H1 (cell line): ENCODE measurements around the gene RAB39B. TPM values are rescaled to one million over a fixed set of nuclear protein-coding genes. Genes with fewer than 3 reads are reported as not detected.

Experiments
- CTCF ChIA-PET: fragments of 300-600 bp; sonication (Branson Sonifier 250); formaldehyde crosslinking; loops from one replicate; lab custom pipeline; 2021; ENCODE audit not compliant: partially characterized antibody; lab: Charles Lee
- POLR2A ChIA-PET: fragments of 300-600 bp; sonication (Branson Sonifier 250); formaldehyde crosslinking; loops from one replicate; lab custom pipeline; 2021; ENCODE audit warnings: inconsistent platforms; ENCODE audit not compliant: partially characterized antibody; lab: Charles Lee
- DNase-seq, 2 experiments: peaks; one replicate each; pipeline versions ENCODE4 v3.0.0 to v3.0.0-alpha.2; 2010 to 2022; ENCODE audit warnings: low spot score in 2 of 2, low read depth in 1 of 2, mixed read lengths in 1 of 2
- FAIRE-seq: peaks from 2 replicates; lab custom pipeline; 2011; peaks lifted over from hg19 to GRCh38; lab: Jason Lieb, UNC
- H2AFZ ChIP-seq: 2 replicates; pipeline ENCODE4 v1.8.1; 2012; ENCODE audit warnings: low read length, inconsistent platforms
- H2AK5ac ChIP-seq: 2 replicates; pipeline ENCODE4 v1.6.1; 2013; ENCODE audit warnings: low read depth, low read length
- H2BK120ac ChIP-seq: replicated peaks from 2 replicates; pipeline ENCODE3; 2013; ENCODE audit warnings: low read depth, low read length, inconsistent platforms
- H2BK12ac ChIP-seq: 2 replicates; pipeline ENCODE4 v1.6.1; 2013; ENCODE audit warnings: low read depth, low read length
- H2BK15ac ChIP-seq: 2 replicates; pipeline ENCODE4 v1.6.1; 2013; ENCODE audit warnings: low read length
- H2BK20ac ChIP-seq: 2 replicates; pipeline ENCODE4 v1.6.1; 2013; ENCODE audit warnings: low read length
- H2BK5ac ChIP-seq: 2 replicates; pipeline ENCODE4 v1.6.1; 2013; ENCODE audit warnings: low read depth, low read length
- H3K14ac ChIP-seq: 2 replicates; pipeline ENCODE4 v1.6.1; 2013; ENCODE audit warnings: inconsistent platforms; ENCODE audit not compliant: insufficient read length
- H3K18ac ChIP-seq: 2 replicates; pipeline ENCODE4 v1.6.1; 2013; ENCODE audit warnings: low read length; ENCODE audit errors: extremely low read depth
- H3K23ac ChIP-seq: 2 replicates; pipeline ENCODE4 v1.6.1; 2013; ENCODE audit warnings: inconsistent platforms; ENCODE audit not compliant: insufficient read length
- H3K23me2 ChIP-seq: 2 replicates; pipeline ENCODE4 v1.6.1; 2013; ENCODE audit warnings: low read depth, low read length
- H3K27ac ChIP-seq: 2 replicates; pipeline ENCODE4 v1.6.1; 2011; ENCODE audit warnings: low read depth, low read length, inconsistent platforms
- H3K27me3 ChIP-seq, 4 experiments: replicated peaks in 1 of 4; 1 replicate in 1 of 4; 2 replicates in 3 of 4; pipeline versions ENCODE4 v1.6.1 to v1.8.1; 2011 to 2013; ENCODE audit warnings: low read length in 3 of 4, mild to moderate bottlenecking in 3 of 4, inconsistent platforms in 2 of 4, mixed read lengths in 2 of 4, moderate library complexity in 1 of 4; ENCODE audit not compliant: control insufficient read depth in 3 of 4, insufficient read depth in 3 of 4; ENCODE audit errors: extremely low read depth in 1 of 4
- H3K36me3 ChIP-seq, 4 experiments: 2 replicates each; pipeline versions ENCODE4 v1.6.1 to v1.8.1; 2011 to 2013; ENCODE audit warnings: mild to moderate bottlenecking in 4 of 4, low read length in 3 of 4, moderate library complexity in 2 of 4, control low read depth in 1 of 4, inconsistent platforms in 1 of 4; ENCODE audit not compliant: insufficient read depth in 4 of 4, control insufficient read depth in 2 of 4
- H3K4ac ChIP-seq: replicated peaks from 2 replicates; pipeline ENCODE3; 2013; ENCODE audit warnings: low read length, low read depth, mixed read lengths, inconsistent platforms; ENCODE audit not compliant: insufficient read length
- H3K4me1 ChIP-seq, 4 experiments: replicated peaks in 1 of 4; 1 replicate in 1 of 4; 2 replicates in 3 of 4; pipeline versions ENCODE4 v1.6.1 to v1.8.1; 2011 to 2013; ENCODE audit warnings: low read length in 3 of 4, inconsistent platforms in 2 of 4, mixed read lengths in 1 of 4; ENCODE audit not compliant: insufficient read depth in 4 of 4, control insufficient read depth in 3 of 4
- H3K4me2 ChIP-seq, 2 experiments: 2 replicates each; pipeline versions ENCODE4 v1.6.1 to v1.8.1; 2011 to 2013; ENCODE audit warnings: low read depth in 2 of 2, low read length in 2 of 2, control low read depth in 1 of 2, inconsistent platforms in 1 of 2, mild to moderate bottlenecking in 1 of 2; ENCODE audit not compliant: insufficient read depth in 1 of 2
- H3K4me3 ChIP-seq, 4 experiments: fragments of 200-600, 300-600 bp in 1 of 4; sonication (generic), shearing (Covaris generic), sonication (Bioruptor Twin) in 1 of 4; 2 replicates each; pipeline versions ENCODE4 v1.5.1 to v1.8.1; 2011 to 2016; ENCODE audit warnings: low read length in 4 of 4, low read depth in 3 of 4, control low read depth in 2 of 4, inconsistent platforms in 2 of 4, mild to moderate bottlenecking in 2 of 4, mixed read lengths in 1 of 4, moderate library complexity in 1 of 4; ENCODE audit not compliant: insufficient read depth in 2 of 4; ENCODE audit errors: extremely low read depth in 1 of 4
- H3K56ac ChIP-seq: replicated peaks from 2 replicates; pipeline ENCODE3; 2013; ENCODE audit warnings: low read depth, mild to moderate bottlenecking, mixed read lengths, low read length, inconsistent platforms; ENCODE audit not compliant: insufficient read length
- H3K79me1 ChIP-seq: 2 replicates; pipeline ENCODE4 v1.6.1; 2013; ENCODE audit warnings: low read depth, low read length, control low read depth
- H3K79me2 ChIP-seq, 2 experiments: 2 replicates each; pipeline versions ENCODE4 v1.6.1 to v1.8.1; 2012 to 2013; ENCODE audit warnings: low read length in 2 of 2, mild to moderate bottlenecking in 2 of 2, inconsistent platforms in 1 of 2; ENCODE audit not compliant: insufficient read depth in 2 of 2, control insufficient read depth in 1 of 2
- H3K9ac ChIP-seq, 4 experiments: replicated peaks in 1 of 4; 1 replicate in 1 of 4; 2 replicates in 3 of 4; pipeline versions ENCODE4 v1.6.1 to v1.8.1; 2011 to 2013; ENCODE audit warnings: low read depth in 3 of 4, low read length in 3 of 4, control low read depth in 2 of 4, mild to moderate bottlenecking in 2 of 4, moderate library complexity in 2 of 4, inconsistent platforms in 1 of 4; ENCODE audit errors: extremely low read depth in 1 of 4
- H3K9me3 ChIP-seq, 2 experiments: 2 replicates each; pipeline versions ENCODE4 v1.6.1 to v1.8.1; 2012 to 2013; ENCODE audit warnings: mild to moderate bottlenecking in 2 of 2, moderate library complexity in 2 of 2, control low read depth in 1 of 2, inconsistent platforms in 1 of 2, low read depth in 1 of 2, low read length in 1 of 2, mixed read lengths in 1 of 2; ENCODE audit not compliant: insufficient read depth in 2 of 2
- H4K20me1 ChIP-seq, 2 experiments: replicated peaks in 1 of 2; 2 replicates each; pipeline versions ENCODE3 to v1.8.1; 2011 to 2013; ENCODE audit warnings: inconsistent platforms in 2 of 2, low read length in 2 of 2, mild to moderate bottlenecking in 1 of 2; ENCODE audit not compliant: insufficient read depth in 2 of 2, control insufficient read depth in 1 of 2
- H4K5ac ChIP-seq: 2 replicates; pipeline ENCODE4 v1.6.1; 2013; ENCODE audit warnings: low read length, low read depth, mixed read lengths, inconsistent platforms; ENCODE audit not compliant: insufficient read length
- H4K8ac ChIP-seq: 2 replicates; pipeline ENCODE4 v1.8.0; 2013; ENCODE audit warnings: mild to moderate bottlenecking, moderate library complexity, low read length, inconsistent platforms; ENCODE audit not compliant: insufficient read depth; ENCODE audit errors: extremely low read depth
- H4K91ac ChIP-seq: replicated peaks from 2 replicates; pipeline ENCODE3; 2013; ENCODE audit warnings: low read length, mixed read lengths, inconsistent platforms; ENCODE audit not compliant: insufficient read length
- CBX8 ChIP-seq: fragments of 300-800, 300-1000 bp; sonication (generic); IDR thresholded peaks from 2 replicates; pipeline ENCODE4 v1.7.1; 2016; ENCODE audit warnings: low read depth, low read length, borderline replicate concordance
- KDM5A ChIP-seq: fragments of 200-600 bp; IDR thresholded peaks from 2 replicates; pipeline ENCODE4 v1.7.1; 2012; ENCODE audit warnings: mild to moderate bottlenecking, low read length, inconsistent platforms, mixed read lengths
- MAFK ChIP-seq: IDR thresholded peaks from 2 replicates; pipeline ENCODE4 v1.6.1; 2012; ENCODE audit warnings: low read depth, mild to moderate bottlenecking, improper control_type of control experiment, low read length
- POLR2A ChIP-seq, 2 experiments: IDR thresholded peaks; 1 replicate in 1 of 2; 2 replicates in 1 of 2; pipeline ENCODE4 v1.6.1; 2011; ENCODE audit warnings: low read depth in 2 of 2, low read length in 2 of 2, mild to moderate bottlenecking in 2 of 2; ENCODE audit errors: control extremely low read depth in 1 of 2
- POLR2AphosphoS5 ChIP-seq: IDR thresholded peaks from 2 replicates; pipeline ENCODE4 v1.6.1; 2011; ENCODE audit warnings: low read depth, low read length
- RXRA ChIP-seq: IDR thresholded peaks from 2 replicates; pipeline ENCODE4 v1.6.1; 2011; ENCODE audit warnings: low read depth, mild to moderate bottlenecking, low read length, moderate library complexity; ENCODE audit not compliant: insufficient read depth
- SIN3A ChIP-seq, 2 experiments: IDR thresholded peaks in 1 of 2; conservative IDR thresholded peaks in 1 of 2; 2 replicates each; pipeline ENCODE4 v1.6.1; 2011 to 2012; ENCODE audit warnings: low read length in 2 of 2, improper control_type of control experiment in 1 of 2, low read depth in 1 of 2, mild to moderate bottlenecking in 1 of 2
- SP2 ChIP-seq: IDR thresholded peaks from 2 replicates; pipeline ENCODE4 v1.6.1; 2012; ENCODE audit warnings: mild to moderate bottlenecking, low read length, inconsistent platforms
- SRF ChIP-seq: IDR thresholded peaks from 2 replicates; pipeline ENCODE4 v1.6.1; 2011; ENCODE audit warnings: mild to moderate bottlenecking, low read depth, low read length, moderate library complexity
- TBP ChIP-seq: IDR thresholded peaks from 2 replicates; pipeline ENCODE4 v1.6.1; 2011; ENCODE audit warnings: low read depth, low read length, improper control_type of control experiment
- TEAD4 ChIP-seq: IDR thresholded peaks from 2 replicates; pipeline ENCODE4 v1.6.1; 2012; ENCODE audit warnings: low read depth, low read length, inconsistent platforms, mixed read lengths
- YY1 ChIP-seq: IDR thresholded peaks from 2 replicates; pipeline ENCODE4 v1.6.1; 2011; ENCODE audit warnings: low read depth, mild to moderate bottlenecking, low read length
- whole genome bisulfite sequencing, 2 experiments: shearing (Covaris generic) in 1 of 2; methylation state at CpG; one replicate each; pipeline versions ENCODE4 v1.1.6 to v1.1.7; 2013 to 2015; ENCODE audit warnings: low lambda C conversion rate in 2 of 2, mixed read lengths in 2 of 2, inconsistent platforms in 1 of 2, low coverage in 1 of 2, missing lambda C conversion rate in 1 of 2; ENCODE audit not compliant: insufficient replicate concordance in 2 of 2, insufficient coverage in 1 of 2, insufficient read length in 1 of 2; ENCODE audit errors: extremely low coverage in 1 of 2, missing lambda C conversion rate in 1 of 2; 5-methylcytosine and 5-hydroxymethylcytosine counted together
- polyA plus RNA-seq, 7 experiments: library from polyadenylated mRNA; depleted of rRNA in 3 of 7; stranded (reverse) in 5 of 7; unstranded in 2 of 7; fragments of >200 nt in 5 of 7; fragments of 200-250 nt in 2 of 7; gene quantifications; 1 replicate in 5 of 7; 2 replicates in 1 of 7; 4 replicates in 1 of 7; pipeline versions ENCODE4 v1.2.1 to v1.2.3, GENCODE V29; 2011 to 2013; ENCODE audit warnings: missing spikeins in 2 of 7, mixed read lengths in 2 of 7
- total RNA-seq: library from RNA; stranded (reverse); fragmentation: NEBNext Ultra II Directional; extraction: Animal tissue kit (Norgen Biotek cat#: 25700); gene quantifications from 2 replicates; pipeline ENCODE4 v1.2.1, GENCODE V29; 2021

Gene RAB39B
- total and polyA plus RNA-seq, 2 of the 8 experiments (the other 6 are each of a cell fraction or from before 2014, with no cell fraction given) = 3.1 to 9.3 TPM

DNA sequence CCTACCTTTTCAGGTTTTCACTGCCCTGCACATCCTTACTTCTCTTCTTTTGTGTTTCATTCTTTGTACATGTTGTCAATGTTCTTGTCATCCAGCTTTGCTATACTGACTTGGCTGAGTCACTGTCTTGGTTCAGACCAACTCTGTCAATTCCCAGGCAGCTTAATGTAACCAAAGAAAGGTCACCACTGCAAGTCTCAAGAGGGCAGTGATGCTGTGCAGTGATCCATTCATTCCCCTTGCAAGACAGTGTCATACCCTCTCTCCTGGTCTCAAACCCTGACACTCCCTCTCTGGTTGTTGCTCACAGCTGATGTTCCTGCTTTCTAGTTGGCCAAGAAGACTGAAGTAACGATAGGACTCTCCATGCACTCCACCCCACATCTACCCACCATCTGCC lies 17.5 kb downstream of the RAB39B start:
- H3K9me3 ChIP-seq = no peaks in the 10 kb centered on the region
- H3K56ac ChIP-seq = no peak overlapping the region
- H3K4ac ChIP-seq = no peak overlapping the region
- H4K5ac ChIP-seq = no peak overlapping the region
- DNase-seq (no peak), FAIRE-seq (peak; percentile 62)
- no peaks in the 10 kb centered on the region for H3K79me2 ChIP-seq
- no peaks in the 10 kb centered on the region for H3K23me2 ChIP-seq
- peaks cover 0 to under 1% of the 10 kb centered on the region in 2 experiments for H4K20me1 ChIP-seq
- no peak overlapping the region for H3K9ac ChIP-seq
- no peaks in the 10 kb centered on the region for H3K79me1 ChIP-seq
- no peaks in the 10 kb centered on the region for H3K36me3 ChIP-seq
- no peak overlapping the region for H3K4me2 ChIP-seq
- no peak overlapping the region for H3K14ac ChIP-seq
- H2BK20ac ChIP-seq = no peak overlapping the region
- no peak overlapping the region for H2BK120ac ChIP-seq
- no peak overlapping the region for H3K18ac ChIP-seq
- H4K91ac ChIP-seq = no peak overlapping the region
- TF ChIP-seq CBX8 (no peak), MAFK (no peak), SRF (no peak), TBP (no peak), KDM5A (no peak), SIN3A (conservative IDR thresholded peaks at IDR 0.05 in 1 of 2, IDR thresholded peaks at IDR 0.05 in 1 of 2; ENCODE audit: low read depth in 1 of 2, low read length in 2 of 2) (no peak), POLR2AphosphoS5 (no peak), YY1 (no peak), RXRA (no peak), SP2 (no peak), TEAD4 (no peak), POLR2A (IDR thresholded peaks at IDR 0.05; ENCODE audit: control extremely low read depth in 1 of 2, low read depth in 2 of 2, low read length in 2 of 2) (no peak)
- no peak overlapping the region for H2BK12ac ChIP-seq
- CTCF ChIA-PET = interaction anchor here (0.6 kb wide), 1 partner anchor 52 kb away, joined by 3 read pairs; no protein-coding TSS in a partner anchor
- H4K8ac ChIP-seq = no peak overlapping the region
- no peak overlapping the region for H3K23ac ChIP-seq
- POLR2A ChIA-PET = no interaction called here
- H3K4me1 ChIP-seq = no peaks in the 10 kb centered on the region
- H2AK5ac ChIP-seq = no peak overlapping the region; the same call in 1 of the 2 replicates
- no peak overlapping the region for H2BK5ac ChIP-seq
- WGBS, 2 experiments = 100% methylated on average over 1 of the region's 1 CpG; no CpG with 5 or more reads in 1 of the 2 experiments
- no peaks in the 10 kb centered on the region for H3K27me3 ChIP-seq
- H3K4me3 ChIP-seq = no peak overlapping the region
- no peak overlapping the region for H3K27ac ChIP-seq
- H2BK15ac ChIP-seq = no peak overlapping the region
- H2AFZ ChIP-seq = no peak overlapping the region
